Mesothelial cell of epicardium (in vitro differentiated cells): ENCODE results near the gene MED23. TPM values are rescaled to one million over a fixed set of nuclear protein-coding genes. Genes with fewer than 3 reads are reported as not detected.

Experiments used
- total RNA-seq: library from RNA; stranded (reverse); gene quantifications from 3 replicates; pipeline ENCODE4 v1.2.1, GENCODE V29; 2021

MED23 gene
- total RNA-seq, 1 donor from 2014 or later, result 41.9 TPM

Other genes starting within 250 kb of the MED23 start
- gene ARG1, start 55.0 kb downstream of the MED23 start, total RNA-seq, result not detected in 3 replicates
- gene ENPP3, start 9.1 kb upstream of the MED23 start, total RNA-seq, result 0.81 to 1.3 TPM (median 0.89 TPM) in 3 replicates
- not detected in 3 replicates for gene OR2A4, start 73.2 kb upstream of the MED23 start, total RNA-seq
- 0.16 TPM in 1 of 3 replicates, not detected in the others for gene CTAGE9, start 82.8 kb upstream of the MED23 start, total RNA-seq
- 6.6 to 7.2 TPM (median 6.8 TPM) in 3 replicates for gene ENPP1, start 179.8 kb upstream of the MED23 start, total RNA-seq